GM21367 (cell line): ENCODE measurements around the gene BANP.
A peak's percentile ranks its signal among the peaks of the same experiment; 100 is the strongest.
"Not testable (repeated sequence)": the region's sequence is repeated elsewhere in the genome, so short reads cannot be mapped to it uniquely, and the experiment has no call there.

Experiments
- ATAC-seq: cut with Tn5 transposase; IDR thresholded peaks from one replicate; pipeline ENCODE4 v1.9.1; 2021; ENCODE audit not compliant: unreplicated experiment

BANP gene

DNA sequence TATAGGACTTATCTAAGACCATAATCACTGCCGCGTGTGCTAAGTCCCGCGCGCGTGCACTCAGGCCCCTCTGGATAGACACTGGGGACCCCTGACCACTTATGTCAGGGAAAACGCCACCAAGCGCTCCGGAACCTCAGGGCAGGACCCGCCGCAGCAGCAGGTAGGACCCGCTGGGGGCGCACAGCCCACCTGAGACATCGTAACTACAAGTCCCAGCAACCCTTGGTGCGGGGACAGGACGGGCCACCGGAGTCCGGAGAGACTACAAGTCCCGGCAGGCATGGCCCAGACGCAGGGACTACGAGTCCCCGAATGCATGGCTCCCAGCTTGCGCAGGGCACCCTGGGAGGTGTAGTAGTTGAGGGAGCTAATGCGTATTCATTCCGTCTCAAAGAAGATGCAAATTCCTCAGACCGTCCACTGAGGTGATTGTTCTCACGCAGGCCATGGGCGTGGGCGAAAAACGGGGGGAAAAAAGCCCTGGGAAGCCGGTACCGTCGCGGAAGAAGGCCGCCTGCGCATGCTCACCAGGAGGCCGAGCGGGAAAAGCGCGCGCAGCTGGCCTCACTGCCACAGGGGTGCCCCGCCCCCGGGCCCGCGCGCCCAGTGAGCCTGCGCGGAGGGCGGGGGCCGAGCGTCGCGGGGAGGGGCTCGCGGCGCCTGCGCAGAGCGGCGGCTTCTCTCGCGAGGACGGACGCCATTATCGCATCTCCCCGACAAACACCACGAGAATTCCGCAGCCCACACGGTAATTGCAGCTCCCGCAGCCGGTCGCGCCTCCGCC lies at the start of gene BANP:
Gene BANP, plus strand, starts transcription at position 670 of the 787 bp plus-strand sequence. CDS start 23,682 bp downstream, outside the sequence.
- peak; percentile 84 for ATAC-seq

DNA sequence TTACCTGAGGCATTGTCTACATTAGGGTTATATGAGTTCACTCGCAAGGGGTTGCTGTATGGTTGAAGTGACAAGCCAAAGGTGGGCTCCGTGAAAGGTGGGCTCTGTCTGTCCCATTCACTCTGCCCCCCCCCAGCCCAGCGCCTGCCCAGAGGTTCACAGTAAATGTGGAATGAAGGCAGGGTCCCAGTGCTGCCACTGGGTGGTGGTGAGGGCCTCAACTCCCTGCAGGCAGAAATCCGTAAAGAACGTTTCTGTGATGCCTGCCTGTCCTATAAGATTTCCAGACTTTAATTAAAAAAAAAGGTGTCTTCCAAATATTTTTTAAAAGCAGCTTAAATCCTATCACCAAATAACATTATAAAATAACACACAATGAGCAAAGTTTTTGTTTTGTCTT lies 46.3 kb upstream of the BANP start:
- not testable (repeated sequence) for ATAC-seq

DNA sequence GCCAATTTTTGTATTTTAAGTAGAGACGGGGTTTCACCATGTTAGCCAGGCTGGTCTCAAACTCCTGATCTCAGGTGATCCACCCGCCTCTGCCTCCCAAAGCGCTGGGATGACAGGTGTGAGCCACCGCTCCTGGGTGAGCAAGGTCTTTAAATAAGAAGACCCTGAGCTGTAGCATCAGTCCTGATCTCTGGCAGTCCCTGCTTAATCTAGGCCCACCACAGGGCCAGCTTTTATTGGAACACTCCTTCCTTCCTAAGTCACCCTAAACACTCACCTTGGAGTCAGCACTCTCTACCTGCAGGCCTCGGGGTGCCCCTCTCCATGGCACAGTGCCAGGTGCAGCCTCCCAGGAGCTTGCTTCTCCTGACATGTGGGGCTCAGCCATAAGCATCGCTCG lies 45.7 kb upstream of the BANP start:
- not testable (repeated sequence) for ATAC-seq

DNA sequence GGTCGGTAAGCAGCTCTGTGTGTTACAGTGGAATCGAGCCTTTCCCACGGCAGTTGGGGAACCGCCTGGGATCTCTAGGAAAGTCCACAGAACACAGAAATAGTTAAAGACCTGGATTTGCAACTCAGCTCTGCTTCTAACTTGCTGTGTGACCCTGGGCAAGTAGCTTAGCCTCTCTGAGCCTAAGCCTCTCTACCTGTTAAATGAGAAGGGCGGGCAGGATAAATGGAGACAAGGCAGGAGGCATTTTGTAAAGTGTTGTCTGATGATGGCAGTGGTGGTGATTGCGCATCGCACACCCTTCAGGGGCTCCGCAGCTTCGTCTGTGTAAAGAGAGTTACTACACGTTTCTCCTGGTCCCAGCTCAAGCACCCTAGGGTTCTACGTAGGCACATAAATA lies 43.1 kb upstream of the BANP start:
- not testable (repeated sequence) for ATAC-seq

- ATAC-seq, result peak; percentile 59
These were observed 41.9 kb upstream of the BANP start for GRCh38 chr16:87909203-87909935.

DNA sequence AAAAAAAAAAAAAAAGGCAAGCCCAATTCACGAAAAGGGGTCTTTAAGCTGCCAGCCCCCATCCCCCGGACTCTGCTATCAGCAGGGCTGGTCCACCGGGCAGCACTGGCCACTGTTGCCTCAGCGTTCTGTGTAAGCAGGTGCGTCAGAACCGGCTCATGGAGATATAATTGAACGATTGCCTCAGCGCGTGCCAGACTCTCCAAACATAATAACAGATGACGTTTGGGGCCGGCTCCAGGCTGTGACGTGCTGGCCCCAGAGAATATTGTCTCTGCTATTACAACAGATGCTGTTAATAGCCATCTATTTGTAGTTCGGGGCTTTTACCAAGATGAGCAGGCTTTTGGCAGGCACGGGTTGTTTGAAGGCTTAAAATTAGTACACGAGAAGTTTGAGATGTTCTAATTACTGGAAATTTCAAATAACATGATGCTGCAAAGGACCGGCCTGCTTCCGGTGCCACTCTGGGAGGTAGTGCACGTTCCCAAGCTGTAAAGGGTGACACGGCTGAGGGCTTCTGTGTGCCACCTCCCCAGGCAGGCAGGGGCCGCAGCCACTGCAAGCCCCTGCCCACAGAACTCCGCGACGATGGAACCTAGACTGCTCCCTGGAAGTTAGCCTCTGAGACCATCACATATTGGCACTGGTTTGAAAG lies 40.0 kb upstream of the BANP start:
- ATAC-seq, result not testable (repeated sequence)

DNA sequence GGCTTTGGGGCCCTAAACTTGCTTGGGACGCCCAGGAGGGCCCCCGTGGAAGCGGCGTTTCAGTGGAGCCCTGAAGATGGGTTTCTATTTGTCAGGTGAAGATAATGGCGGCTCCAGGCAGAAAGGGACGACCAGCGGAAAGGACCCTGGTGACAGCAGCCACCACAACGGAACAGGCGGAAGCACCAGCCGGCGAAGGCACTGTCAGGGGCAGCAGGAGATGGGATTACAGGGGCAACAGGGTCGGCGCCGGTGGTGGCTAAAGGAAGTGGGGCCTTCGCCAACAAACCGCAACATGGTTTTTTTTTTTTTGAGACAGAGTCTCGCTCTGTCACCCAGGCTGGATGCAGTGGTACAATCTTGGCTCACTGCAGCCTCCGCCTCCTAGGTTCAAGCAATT lies 38.5 kb upstream of the BANP start:
- not testable (repeated sequence) for ATAC-seq

- not testable (repeated sequence) for ATAC-seq
These were observed 37.1 kb upstream of the BANP start for GRCh38 chr16:87914021-87914725.

- no peak for ATAC-seq
These were observed 36.4 kb upstream of the BANP start for GRCh38 chr16:87914812-87915211.

DNA sequence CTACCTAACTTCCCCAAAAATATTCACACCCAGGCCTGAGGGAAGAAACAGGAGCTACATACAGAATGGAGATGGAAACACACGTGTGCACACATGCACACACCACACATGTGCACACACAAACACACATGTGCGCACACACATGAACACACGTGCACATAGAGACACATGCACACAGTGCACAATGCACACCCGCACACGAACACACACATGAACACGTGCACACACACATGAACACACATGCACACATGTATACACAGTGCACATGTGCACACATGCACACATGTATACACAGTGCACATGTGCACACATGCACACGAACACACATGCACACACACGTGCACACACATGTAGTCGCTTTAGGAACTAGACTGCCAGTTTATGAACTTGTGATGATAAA lies 33.7 kb upstream of the BANP start:
- no peak for ATAC-seq

GRCh38 chr16:87918338-87918737 lies 32.9 kb upstream of the BANP start:
- no peak for ATAC-seq

DNA sequence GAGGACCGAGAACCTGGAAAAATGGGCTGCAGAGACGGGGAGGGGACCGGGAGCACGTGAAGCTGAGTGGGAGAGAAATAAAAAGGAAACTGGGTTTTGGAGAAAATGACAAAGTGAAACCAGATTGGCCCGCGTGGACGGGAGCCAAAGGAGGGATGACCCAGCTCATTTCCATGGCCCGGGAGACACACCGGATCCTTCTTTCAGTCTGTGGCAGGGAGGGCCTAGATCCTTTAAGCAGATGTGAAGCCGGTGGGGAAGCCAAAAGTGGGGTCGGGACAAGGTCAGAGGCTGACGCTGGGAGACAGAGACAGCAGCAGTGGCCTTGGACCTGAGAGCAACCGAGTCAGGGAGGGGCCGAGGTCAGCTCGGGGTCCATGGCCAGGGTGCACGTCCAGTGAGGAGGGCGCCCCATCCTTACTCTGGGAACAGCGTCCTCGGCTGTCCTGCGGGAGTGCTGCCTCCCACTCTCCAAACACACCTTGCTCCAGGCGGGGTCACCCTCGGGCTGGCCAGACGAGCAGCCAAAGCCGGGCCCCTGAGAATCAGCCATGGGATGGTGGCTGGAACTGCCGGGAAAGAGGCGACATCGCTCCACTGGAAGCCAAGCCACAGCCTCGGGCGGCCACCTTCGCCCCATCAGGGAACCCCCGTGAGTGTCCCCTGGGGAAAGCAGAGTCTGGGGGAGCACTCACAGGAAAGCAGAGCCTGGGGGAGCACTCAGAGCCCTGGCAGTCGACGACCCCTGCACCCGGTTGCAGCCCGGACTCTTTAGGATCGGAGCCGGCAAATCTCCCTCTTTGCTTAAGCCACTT lies 32.2 kb upstream of the BANP start:
- ATAC-seq, result no peak

- ATAC-seq, result no peak
These were observed 31.6 kb upstream of the BANP start for GRCh38 chr16:87919681-87919994.

DNA sequence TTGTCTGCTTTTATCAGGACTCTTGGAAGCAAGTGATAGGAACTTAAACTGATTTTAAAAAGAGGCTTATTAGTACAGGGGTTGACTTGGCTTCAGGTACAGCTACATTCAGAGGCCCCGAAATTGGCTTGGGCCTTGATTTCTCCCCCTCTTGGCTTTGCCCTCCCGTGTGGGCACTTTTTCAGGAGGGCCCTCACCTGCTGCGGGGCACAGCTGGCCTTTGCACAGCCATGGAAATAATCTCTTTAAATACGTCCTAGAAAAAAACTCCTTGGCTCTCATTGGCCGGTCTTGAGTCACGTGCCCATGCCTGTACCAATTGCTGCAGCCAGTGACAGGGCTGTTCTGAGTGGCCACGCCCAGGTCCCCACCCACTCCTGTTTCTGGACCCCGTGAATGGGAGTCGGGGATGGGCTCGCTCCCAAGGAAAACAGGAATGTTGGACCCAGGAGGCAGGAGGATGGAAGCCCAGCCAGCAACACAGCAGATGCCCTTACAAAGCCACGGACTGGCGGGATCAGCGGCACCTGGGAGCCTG lies 29.9 kb upstream of the BANP start:
- no peak for ATAC-seq

DNA sequence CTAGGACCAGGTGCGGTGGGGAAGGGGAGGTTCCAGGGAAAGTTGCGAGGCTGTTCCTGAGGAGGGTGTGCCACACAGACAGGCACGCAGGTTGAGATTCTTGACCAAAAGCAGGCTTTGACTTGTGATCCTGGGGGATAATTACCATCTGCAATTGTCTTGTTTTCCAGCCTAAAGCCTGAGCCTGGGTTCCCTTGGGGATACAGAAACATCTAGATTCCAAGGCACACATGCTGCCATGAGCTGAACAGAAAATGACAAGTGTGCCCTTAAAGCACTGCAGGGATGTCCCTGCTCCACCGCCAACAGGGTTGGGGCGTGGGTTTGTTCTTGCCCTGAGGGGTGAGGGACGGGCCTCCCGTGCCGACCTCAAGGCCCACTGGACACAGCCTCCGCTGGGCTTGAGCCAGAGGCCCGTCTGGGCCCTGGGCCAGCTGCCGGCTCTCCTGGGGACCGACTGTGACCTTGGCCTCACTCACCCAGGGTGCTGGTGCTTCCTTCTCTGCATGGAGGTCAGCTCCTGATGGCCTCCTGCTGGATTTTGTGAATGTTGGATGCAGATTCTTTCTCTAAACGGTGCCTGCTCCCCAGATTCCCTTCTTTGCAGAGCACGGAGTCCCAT lies 28.9 kb upstream of the BANP start:
- no peak for ATAC-seq

GRCh38 chr16:87924041-87924810 lies 27.0 kb upstream of the BANP start:
- ATAC-seq, result no peak

DNA sequence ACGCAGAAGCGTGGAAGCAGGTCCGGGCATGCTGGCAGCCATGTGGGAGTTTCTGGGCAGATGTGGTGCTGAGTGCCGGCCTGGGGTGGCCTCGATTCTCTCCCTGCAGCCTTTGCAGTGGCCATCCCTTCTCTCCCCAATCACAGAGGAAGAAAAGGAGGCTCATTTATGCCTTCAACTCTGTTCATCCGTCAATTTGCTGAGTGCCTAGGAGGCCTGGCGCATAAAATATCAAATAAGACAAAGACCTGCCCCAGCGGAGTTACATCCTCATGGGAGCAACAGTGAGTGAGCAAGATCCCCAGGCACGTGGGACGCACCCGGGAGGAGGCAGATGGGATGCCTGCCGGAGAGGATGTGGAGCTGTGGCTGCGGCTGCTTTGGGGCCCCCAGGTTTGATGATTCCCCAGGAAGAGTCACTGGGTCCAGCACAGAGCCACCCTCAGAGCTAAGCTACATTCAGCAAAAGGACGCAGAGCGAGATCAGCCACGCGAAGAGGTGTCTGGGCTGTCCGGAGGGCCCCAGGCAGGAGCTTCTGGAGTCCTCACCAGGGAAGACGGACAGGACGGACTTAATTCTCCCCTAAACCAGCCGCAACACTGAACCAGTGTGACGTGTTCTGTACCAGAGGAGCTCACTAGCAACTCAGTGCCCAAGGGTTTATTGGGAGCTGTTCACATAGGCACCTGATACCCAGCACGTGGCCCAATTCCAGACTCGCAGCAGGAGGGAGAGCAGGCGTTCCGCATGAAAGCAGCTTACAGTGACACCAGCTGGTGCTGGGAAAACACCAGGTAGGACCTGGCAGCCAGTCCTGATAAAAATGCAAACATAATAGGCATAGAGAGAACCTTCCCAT lies 26.2 kb upstream of the BANP start:
- ATAC-seq, result no peak
